Measurements from ENCODE around the gene NOVA1. TPM values are rescaled to one million over a fixed set of nuclear protein-coding genes. Genes with fewer than 3 reads are reported as not detected.

NOVA1 gene
- total RNA-seq, 1 donor from 2014 or later = 3.8 TPM

DNA sequence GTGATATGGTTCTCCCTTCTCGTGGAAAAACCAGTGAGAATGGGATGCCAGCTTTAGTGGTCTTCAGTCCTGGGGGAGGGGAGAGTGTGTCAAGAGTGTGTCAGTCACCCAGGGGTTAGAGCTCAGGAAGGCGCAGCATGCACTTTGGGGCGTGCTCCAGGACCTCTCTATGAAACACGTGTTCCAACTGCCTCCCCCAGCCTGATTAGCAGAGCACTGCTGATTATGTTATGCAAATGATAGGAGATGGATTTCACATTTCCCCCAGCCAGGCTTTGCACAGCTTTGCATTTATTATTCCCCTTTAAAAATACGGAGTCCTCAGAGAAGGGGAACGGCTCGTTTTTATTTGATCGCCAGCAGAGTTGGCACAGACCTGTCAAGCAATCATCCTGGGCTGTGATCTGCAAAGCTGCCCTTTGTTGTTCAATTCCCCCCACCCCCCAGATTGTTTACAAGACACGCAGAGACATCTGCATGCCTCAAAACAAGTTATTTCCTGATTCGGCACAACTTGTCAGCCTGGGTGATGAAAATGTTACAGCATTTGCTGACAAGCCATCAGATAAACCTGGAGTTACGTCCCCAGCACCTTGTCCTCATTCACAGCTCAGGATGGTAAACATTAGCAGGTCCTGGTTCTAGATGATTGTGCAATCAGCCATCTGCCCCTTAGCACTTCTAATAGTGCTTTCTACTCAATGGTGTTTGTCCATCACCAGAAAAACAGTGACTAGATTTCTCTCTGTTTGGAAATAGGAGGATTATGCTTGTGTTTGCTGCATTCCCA, 196.5 kb downstream of the NOVA1 start:
- DNase-seq (ENCODE audit: missing footprints) = no peak
- ATAC-seq = no peak
- intact Hi-C loops (cut with DNase I) = no loop called here

DNA sequence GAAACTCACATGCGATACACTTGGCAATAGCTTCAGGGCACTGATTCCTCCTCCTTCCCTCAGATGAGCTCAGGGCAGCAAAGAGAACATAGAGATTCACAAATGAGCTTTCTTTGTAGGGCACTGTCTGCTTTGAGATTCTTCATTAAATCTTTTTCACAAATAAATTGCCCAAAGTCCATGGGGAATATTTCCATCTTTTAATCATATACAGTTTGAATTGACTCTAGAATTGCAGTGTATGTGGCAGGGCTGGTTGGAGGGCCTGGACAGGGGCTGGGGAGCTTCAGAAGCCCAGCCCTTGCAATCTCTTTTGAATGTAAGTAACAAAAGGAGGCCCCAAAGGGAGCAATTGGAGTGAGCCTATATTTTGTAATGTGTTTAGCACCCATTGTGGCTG, 197.5 kb downstream of the NOVA1 start:
- DNase-seq (ENCODE audit: missing footprints) = no peak
- intact Hi-C loops (cut with DNase I) = no loop called here
- ATAC-seq = no peak

DNA sequence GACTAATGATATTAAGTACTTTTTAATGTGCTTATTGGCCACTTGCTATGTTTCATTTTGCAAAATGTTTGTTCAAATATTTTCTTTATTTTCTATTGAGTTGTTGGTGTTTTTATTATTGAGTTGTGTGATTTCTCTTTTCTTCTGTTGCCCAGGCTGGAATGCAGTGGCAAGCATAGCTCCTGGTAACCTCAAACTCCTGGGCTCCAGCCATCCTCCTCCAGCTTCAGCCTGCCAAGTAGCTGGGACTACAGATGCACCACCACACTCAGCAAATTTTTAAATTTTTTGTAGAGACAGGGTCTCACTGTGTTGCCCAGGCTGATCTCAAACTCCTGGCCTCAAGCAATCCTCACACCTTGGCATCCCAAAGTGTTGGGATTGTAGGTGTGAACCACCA, 199.2 kb downstream of the NOVA1 start:
- ATAC-seq = no peak
- DNase-seq (ENCODE audit: missing footprints) = no peak
- intact Hi-C loops (cut with DNase I) = no loop called here

Data from Right ventricle myocardium inferior (tissue), 1 donor.